Esophagus mucosa (tissue), 1 donor: ENCODE measurements around the gene ITPK1. TPM values are rescaled to one million over a fixed set of nuclear protein-coding genes. Genes with fewer than 3 reads are reported as not detected.

ENCODE experiments used
- ATAC-seq: fragments of 200-7000 bp; cut with Tn5 transposase; one replicate; pipeline ENCODE4 v1.9.1; 2020
- total RNA-seq: library from RNA; stranded (reverse); gene quantifications from one replicate; pipeline ENCODE4 v1.2.4, GENCODE V29; 2023
- donor health status: DM: yes; HTN: yes; CAD: no.

The ITPK1 gene
- total RNA-seq, 1 donor from 2014 or later: 22.1 TPM

DNA sequence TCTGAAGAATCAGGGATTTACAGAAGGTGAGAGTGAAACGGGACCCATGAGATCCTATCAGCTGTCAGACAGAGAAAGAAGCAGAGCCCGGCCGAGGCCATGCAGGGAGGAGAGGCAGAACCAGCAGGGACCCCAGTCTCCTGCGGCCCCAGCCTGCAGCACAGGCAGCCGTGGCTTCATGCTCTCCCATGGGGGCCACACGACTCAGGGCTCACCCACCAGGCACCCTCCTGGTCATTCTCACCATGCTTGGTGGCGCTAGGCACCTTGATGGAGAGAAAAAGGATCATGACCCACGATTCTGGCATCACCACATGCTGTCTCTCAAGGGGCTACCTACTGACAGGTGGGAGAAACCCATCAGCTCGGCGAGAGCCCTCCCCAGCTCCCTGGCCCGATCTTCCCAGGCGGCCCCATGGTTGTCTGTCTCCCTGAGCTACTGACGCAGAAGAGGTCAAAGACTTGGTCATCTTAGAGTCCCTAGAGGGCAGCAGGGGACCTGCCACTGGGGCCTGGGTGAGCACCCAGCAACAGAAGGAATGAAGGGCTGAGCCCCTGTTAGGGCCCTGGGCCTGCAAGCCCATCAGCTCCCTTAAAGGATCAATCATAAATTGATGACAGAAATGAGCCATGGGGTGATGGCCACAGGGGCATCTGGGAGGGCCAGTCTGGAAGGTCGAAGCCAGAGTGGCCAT, 58.0 kb downstream of the ITPK1 start:
- no peak for ATAC-seq

DNA sequence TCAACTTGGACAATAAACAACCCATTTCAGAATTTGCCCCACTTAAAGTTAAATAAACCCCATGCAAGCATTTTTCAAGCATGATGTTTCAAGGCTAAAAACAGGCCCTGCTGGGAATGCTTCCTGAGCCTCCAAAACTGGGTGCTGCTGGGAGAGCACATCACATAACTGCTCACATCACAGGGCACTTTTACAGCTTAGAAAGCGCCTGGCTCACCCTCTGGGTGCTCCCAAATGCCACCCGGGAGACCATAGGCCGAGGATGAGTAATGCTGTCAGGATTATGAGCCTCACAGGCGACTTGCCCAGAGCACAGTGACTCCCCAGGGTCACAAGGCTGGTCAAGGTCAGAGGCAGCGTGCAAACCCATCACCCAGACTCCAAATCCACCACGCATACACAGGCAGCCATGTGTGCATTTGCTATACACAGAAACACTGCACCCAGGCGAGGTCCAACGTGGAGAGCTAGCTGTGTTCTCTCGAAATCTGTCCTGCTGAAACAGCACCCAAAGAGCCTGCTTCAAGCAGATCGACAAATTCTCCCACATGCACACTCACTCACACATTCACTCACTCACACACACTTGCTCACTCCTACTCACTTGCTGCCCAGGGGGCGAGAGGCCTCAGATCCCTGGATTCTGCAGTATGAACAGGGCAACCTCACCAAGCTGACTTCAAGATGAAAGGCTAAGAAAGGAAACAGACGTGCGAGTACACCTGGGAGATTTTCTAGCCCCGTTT, 58.7 kb downstream of the ITPK1 start:
- no peak for ATAC-seq

GRCh38 chr14:93056166-93056839, 59.4 kb downstream of the ITPK1 start:
- ATAC-seq: no peak

GRCh38 chr14:93055651-93056115, 60.0 kb downstream of the ITPK1 start:
- ATAC-seq: no peak

- no peak for ATAC-seq
Measured at GRCh38 chr14:93054876-93055275, 60.8 kb downstream of the ITPK1 start.

DNA sequence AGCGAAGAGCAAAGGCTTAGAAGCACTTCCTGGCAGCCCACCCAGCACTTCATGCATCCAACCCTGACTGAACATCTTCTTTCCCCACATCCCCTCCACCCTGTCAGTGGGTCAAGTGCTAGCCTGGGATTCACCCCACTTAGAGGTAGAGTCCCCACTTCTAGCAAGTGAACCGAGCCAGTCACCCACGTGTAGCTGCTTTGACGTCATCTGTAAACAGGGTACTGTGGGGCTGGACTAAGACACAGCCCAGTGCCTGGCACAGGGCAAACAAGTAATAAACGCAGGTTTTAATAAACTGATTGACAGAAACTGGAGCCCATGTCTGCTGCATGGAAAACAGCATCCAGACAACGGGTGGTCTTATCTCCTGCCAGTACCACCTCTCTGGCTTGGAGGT, 61.7 kb downstream of the ITPK1 start:
- no peak for ATAC-seq

GRCh38 chr14:93051600-93052546, 63.9 kb downstream of the ITPK1 start:
- ATAC-seq: no peak

DNA sequence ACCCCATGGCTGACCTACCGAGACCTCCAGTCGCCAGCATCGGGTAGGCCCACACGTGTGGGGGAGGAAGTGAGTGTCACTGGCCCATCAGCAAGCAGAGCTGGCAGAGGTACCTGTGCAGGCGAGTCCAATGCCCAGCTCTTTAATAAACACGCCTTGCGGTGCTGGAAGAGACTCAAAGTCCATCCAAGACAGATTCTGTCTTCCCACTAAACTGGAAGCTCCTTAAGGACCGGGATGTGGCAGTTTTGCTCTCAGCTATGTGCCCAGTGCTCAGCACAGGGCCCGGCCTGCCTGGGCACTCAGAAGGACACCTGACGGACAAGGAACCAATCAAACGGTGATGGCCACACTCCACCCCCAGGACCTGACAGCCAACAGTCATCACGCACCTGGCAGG, 65.0 kb downstream of the ITPK1 start:
- no peak for ATAC-seq

- ATAC-seq: no peak
Measured at GRCh38 chr14:93049867-93050331, 65.8 kb downstream of the ITPK1 start.

DNA sequence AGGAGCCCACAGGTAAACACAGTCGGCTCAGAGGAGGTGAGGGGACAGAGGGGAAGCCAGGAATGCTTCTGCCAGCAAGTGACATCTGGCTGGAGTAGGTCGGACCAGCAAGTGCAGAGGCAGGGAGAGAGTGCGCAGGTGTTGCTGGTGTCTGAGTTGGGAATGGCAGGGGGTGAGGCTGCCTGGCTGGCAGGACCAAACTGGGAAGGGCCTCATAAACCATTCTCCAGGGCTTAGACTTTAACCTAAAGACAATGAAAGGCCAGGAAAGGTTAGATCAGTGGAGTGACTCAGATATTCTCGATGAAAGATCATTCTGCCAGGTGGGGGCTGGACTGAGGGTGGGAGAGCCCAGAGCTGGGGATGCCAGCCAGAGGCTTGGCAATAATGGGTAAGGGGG, 66.4 kb downstream of the ITPK1 start:
- no peak for ATAC-seq

- ATAC-seq: no peak
Measured at GRCh38 chr14:93048843-93049242, 66.9 kb downstream of the ITPK1 start.

DNA sequence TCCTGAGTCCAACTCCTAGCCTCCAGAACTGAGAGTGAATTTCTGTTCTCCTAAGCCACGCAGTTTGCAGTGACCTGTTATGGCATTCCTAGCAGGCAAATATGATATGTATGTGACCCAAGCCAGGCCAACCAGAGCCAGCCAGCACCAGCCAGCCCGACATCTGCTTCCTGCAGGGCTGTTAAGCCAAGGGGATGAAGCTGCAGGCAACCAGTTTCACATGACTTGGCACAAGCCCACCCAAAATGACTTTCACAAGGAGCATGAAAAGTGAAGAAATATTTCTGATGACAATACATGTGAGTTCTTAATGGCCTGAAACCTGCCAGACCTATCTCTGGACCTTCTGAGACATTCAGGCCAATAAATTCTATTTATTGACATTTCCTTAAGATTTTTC, 68.1 kb downstream of the ITPK1 start:
- no peak for ATAC-seq

GRCh38 chr14:93047157-93047556, 68.6 kb downstream of the ITPK1 start:
- no peak for ATAC-seq

- ATAC-seq: no peak
Measured at GRCh38 chr14:93046705-93047050, 69.0 kb downstream of the ITPK1 start.

DNA sequence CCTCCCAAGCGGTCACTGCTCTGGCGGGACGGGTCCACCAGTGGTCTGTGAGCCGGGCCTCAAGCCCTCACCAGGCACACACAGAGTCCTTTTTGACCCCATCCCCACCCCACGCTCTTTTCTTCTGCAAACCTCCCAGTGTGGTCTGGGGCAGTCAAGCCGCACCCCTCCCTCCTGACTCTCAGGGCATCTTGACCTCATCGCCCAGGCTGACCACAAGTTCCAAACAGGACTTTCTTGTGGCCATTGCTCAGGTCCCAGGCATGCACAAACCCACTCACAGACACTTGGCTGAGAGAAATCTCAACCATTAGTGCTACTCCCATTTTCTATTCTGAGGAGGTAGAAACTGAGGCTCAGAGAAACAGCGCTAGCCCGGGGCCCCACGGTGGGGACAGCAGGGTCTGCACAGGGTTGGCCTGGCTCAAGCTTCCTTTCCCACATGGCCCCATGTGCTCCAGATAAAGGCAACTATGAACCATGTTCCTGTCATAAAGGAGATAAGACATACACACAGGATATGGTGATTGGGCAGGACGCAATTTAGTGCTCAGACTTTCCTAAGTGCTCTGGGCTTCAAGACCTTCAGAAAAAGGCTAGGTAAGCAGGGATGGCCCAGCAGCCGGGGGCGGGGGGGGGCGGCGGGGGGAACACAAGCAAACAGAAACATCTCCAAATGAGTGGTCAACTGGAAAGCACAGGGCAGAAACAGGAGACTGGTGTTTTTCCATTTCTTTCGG, 69.6 kb downstream of the ITPK1 start:
- ATAC-seq: no peak

DNA sequence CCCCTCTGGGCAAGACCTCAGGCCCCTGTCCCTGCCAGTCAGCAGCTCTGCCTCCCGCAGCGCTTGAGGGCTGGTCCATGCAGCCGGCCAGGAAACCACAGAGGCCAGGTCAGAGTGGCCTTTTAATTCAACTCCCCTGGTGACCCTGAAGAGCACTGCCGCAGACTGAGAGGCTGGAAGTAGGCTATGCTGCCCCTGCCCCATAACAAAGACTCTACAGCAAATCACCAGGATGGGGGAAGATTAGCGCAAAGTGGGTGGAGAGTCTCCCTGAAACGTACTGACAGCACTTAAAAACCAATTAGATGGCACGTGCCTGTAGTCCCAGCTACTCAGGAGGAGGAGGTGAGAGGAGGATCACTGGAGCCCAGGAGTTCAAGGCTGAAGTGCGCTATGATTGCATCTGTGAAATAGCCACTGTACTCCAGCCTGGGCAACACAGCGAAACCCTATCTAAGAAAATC, 70.5 kb downstream of the ITPK1 start:
- no peak for ATAC-seq

DNA sequence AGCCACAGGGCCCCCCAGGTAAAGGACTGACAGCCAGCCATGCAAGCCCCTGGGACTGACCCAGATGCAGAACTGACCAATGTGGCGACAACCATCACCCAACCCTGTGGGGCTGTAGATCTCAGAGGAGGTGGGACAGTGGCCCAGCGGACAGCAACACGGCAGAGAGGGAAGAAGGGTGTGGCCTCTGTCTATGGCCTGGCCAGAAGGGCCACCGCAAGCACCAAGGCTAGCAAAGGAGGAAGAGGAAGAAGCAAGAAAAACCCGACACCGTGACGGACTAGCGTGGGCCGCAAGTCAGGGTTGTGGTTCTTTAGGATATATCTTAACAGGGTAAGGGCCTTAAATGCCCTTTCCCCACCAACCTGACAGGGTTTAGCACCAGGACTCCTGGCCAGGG, 71.2 kb downstream of the ITPK1 start:
- ATAC-seq: peak; percentile 8

- no peak for ATAC-seq
Measured at GRCh38 chr14:93044121-93044520, 71.6 kb downstream of the ITPK1 start.

GRCh38 chr14:93042968-93043940, 72.5 kb downstream of the ITPK1 start:
- peak; percentile 82 for ATAC-seq

GRCh38 chr14:93041830-93042229, 73.9 kb downstream of the ITPK1 start:
- ATAC-seq: no peak
